ENCODE measurements around the gene ACAT2. TPM values are rescaled to one million over a fixed set of nuclear protein-coding genes. Genes with fewer than 3 reads are reported as not detected.
"Not testable (repeated sequence)": the region's sequence is repeated elsewhere in the genome, so short reads cannot be mapped to it uniquely, and the experiment has no call there.

ACAT2 gene
- polyA plus RNA-seq, 1 donor from 2014 or later, result 143 TPM

GRCh38 chr6:159720708-159721107 is 41.1 kb upstream of the ACAT2 start:
- H3K79me2 ChIP-seq (replicated peaks; ENCODE audit: insufficient read depth, low read length), result peaks cover 30% of the 10 kb centered on the region
- no peak overlapping the region for H2AFZ ChIP-seq (ENCODE audit: low read depth, low read length)
- peaks cover under 1% of the 10 kb centered on the region for H3F3A ChIP-seq (ENCODE audit: insufficient read depth, low read length, poor library complexity, severe bottlenecking)
- no peaks in the 10 kb centered on the region for H3K36me3 ChIP-seq (ENCODE audit: insufficient read depth, low read length)
- no peaks in the 10 kb centered on the region for H4K20me1 ChIP-seq (ENCODE audit: insufficient read depth)
- no peaks in the 10 kb centered on the region for H3K9me3 ChIP-seq (ENCODE audit: low read length)
- no peak overlapping the region for H3K9ac ChIP-seq (ENCODE audit: low read length)
- no peak overlapping the region for H3K4me3 ChIP-seq (ENCODE audit: low read length)
- TF ChIP-seq MXI1 (conservative IDR thresholded peaks at IDR 0.05; ENCODE audit: poor library complexity, severe bottlenecking) (no peak), REST (IDR thresholded peaks at IDR 0.05; ENCODE audit: borderline replicate concordance) (no peak), CTCF (IDR thresholded peaks at IDR 0.05; ENCODE audit: poor library complexity, severe bottlenecking) (peak; percentile 52), RAD21 (conservative IDR thresholded peaks at IDR 0.05) (peak; percentile 14), EP300 (conservative IDR thresholded peaks at IDR 0.05; ENCODE audit: poor library complexity, severe bottlenecking) (no peak), POLR2AphosphoS5 (IDR thresholded peaks at IDR 0.05) (no peak)
- H3K27ac ChIP-seq (ENCODE audit: low read length), result no peak overlapping the region
- H3K9me2 ChIP-seq (ENCODE audit: insufficient read depth, low read length), result no peaks in the 10 kb centered on the region
- H3K4me2 ChIP-seq (ENCODE audit: low read length), result no peak overlapping the region
- H3K27me3 ChIP-seq (ENCODE audit: insufficient read depth, low read depth, low read length), result no peaks in the 10 kb centered on the region

GRCh38 chr6:159721981-159722380 is 39.9 kb upstream of the ACAT2 start:
- not testable (repeated sequence) for H3K27ac ChIP-seq (ENCODE audit: low read length); H4K20me1 ChIP-seq (ENCODE audit: insufficient read depth); H3K4me2 ChIP-seq (ENCODE audit: low read length); H3K36me3 ChIP-seq (ENCODE audit: insufficient read depth, low read length); H3K9me2 ChIP-seq (ENCODE audit: insufficient read depth, low read length); H3K4me3 ChIP-seq (ENCODE audit: low read length); H3K9ac ChIP-seq (ENCODE audit: low read length); H2AFZ ChIP-seq (ENCODE audit: low read depth, low read length); H3F3A ChIP-seq (ENCODE audit: insufficient read depth, low read length, poor library complexity, severe bottlenecking); H3K9me3 ChIP-seq (ENCODE audit: low read length); H3K27me3 ChIP-seq (ENCODE audit: insufficient read depth, low read depth, low read length)
- H3K79me2 ChIP-seq (replicated peaks; ENCODE audit: insufficient read depth, low read length), result peaks cover 33% of the 10 kb centered on the region

- TF ChIP-seq TAF1 (IDR thresholded peaks at IDR 0.05; ENCODE audit: low read depth) (no peak), MXI1 (conservative IDR thresholded peaks at IDR 0.05; ENCODE audit: poor library complexity, severe bottlenecking) (no peak), POLR2AphosphoS5 (IDR thresholded peaks at IDR 0.05) (no peak), RAD21 (conservative IDR thresholded peaks at IDR 0.05) (no peak), EZH2 (IDR thresholded peaks at IDR 0.05; ENCODE audit: borderline replicate concordance, insufficient read depth, low read length, poor library complexity, severe bottlenecking) (no peak), CTCF (IDR thresholded peaks at IDR 0.05; ENCODE audit: poor library complexity, severe bottlenecking) (no peak)
- Histone ChIP-seq H3K4me3 (ENCODE audit: low read length) (no peak overlapping the region), H3K9me3 (ENCODE audit: low read length) (no peaks in the 10 kb centered on the region), H3F3A (ENCODE audit: insufficient read depth, low read length, poor library complexity, severe bottlenecking) (peaks cover 6% of the 10 kb centered on the region), H3K79me2 (replicated peaks; ENCODE audit: insufficient read depth, low read length) (peaks cover 33% of the 10 kb centered on the region), H3K9ac (ENCODE audit: low read length) (no peak overlapping the region), H3K36me3 (ENCODE audit: insufficient read depth, low read length) (no peaks in the 10 kb centered on the region), H3K4me2 (ENCODE audit: low read length) (no peak overlapping the region), H3K27me3 (ENCODE audit: insufficient read depth, low read depth, low read length) (no peaks in the 10 kb centered on the region), H2AFZ (ENCODE audit: low read depth, low read length) (no peak overlapping the region), H3K9me2 (ENCODE audit: insufficient read depth, low read length) (no peaks in the 10 kb centered on the region), H3K27ac (ENCODE audit: low read length) (no peak overlapping the region), H4K20me1 (ENCODE audit: insufficient read depth) (no peaks in the 10 kb centered on the region)
These were observed 39.2 kb upstream of the ACAT2 start for GRCh38 chr6:159722655-159723054.
